HG03457 (cell line): ENCODE data around the gene GPR146.
"Not testable (repeated sequence)": the region's sequence is repeated elsewhere in the genome, so short reads cannot be mapped to it uniquely, and the experiment has no call there.

Experiments used
- ATAC-seq: cut with Tn5 transposase; IDR thresholded peaks from one replicate; pipeline ENCODE4 v1.9.1; 2021; ENCODE audit warnings: moderate number of reproducible peaks; ENCODE audit not compliant: unreplicated experiment

Gene GPR146

GRCh38 chr7:1044189-1045068 is at the start of gene GPR146:
Gene GPR146, plus strand, starts transcription at chr7:1044546. Its CDS starts 12,970 bp downstream, at chr7:1057516.
- peak; percentile 68 for ATAC-seq

- ATAC-seq, result no peak
These were observed 49.6 kb upstream of the GPR146 start for GRCh38 chr7:994592-995308.

GRCh38 chr7:995571-995970 is 48.8 kb upstream of the GPR146 start:
- ATAC-seq, result no peak

GRCh38 chr7:996079-996872 is 48.1 kb upstream of the GPR146 start:
- no peak for ATAC-seq

GRCh38 chr7:997404-998395 is 46.6 kb upstream of the GPR146 start:
- ATAC-seq, result no peak

GRCh38 chr7:999149-999879 is 45.0 kb upstream of the GPR146 start:
- ATAC-seq, result no peak

- ATAC-seq, result no peak
These were observed 44.1 kb upstream of the GPR146 start for GRCh38 chr7:999941-1000935.

GRCh38 chr7:1001069-1001770 is 43.1 kb upstream of the GPR146 start:
- not testable (repeated sequence) for ATAC-seq

- ATAC-seq, result not testable (repeated sequence)
These were observed 42.3 kb upstream of the GPR146 start for GRCh38 chr7:1002026-1002425.

- ATAC-seq, result not testable (repeated sequence)
These were observed 41.9 kb upstream of the GPR146 start for GRCh38 chr7:1002445-1002844.

GRCh38 chr7:1004018-1004852 is 40.1 kb upstream of the GPR146 start:
- no peak for ATAC-seq

- no peak for ATAC-seq
These were observed 39.0 kb upstream of the GPR146 start for GRCh38 chr7:1005303-1005702.

GRCh38 chr7:1007901-1008300 is 36.4 kb upstream of the GPR146 start:
- no peak for ATAC-seq

GRCh38 chr7:1008733-1009363 is 35.5 kb upstream of the GPR146 start:
- no peak for ATAC-seq

GRCh38 chr7:1009747-1010146 is 34.6 kb upstream of the GPR146 start:
- ATAC-seq, result no peak

GRCh38 chr7:1010226-1010625 is 34.1 kb upstream of the GPR146 start:
- ATAC-seq, result no peak
